AML-193 (cell line): ENCODE data around the gene MMRN1.

Experiments
- DNase-seq, 2 experiments: peaks; one replicate each; lab custom pipeline; 2025; lab: John Stamatoyannopoulos, UW

Gene MMRN1

DNA sequence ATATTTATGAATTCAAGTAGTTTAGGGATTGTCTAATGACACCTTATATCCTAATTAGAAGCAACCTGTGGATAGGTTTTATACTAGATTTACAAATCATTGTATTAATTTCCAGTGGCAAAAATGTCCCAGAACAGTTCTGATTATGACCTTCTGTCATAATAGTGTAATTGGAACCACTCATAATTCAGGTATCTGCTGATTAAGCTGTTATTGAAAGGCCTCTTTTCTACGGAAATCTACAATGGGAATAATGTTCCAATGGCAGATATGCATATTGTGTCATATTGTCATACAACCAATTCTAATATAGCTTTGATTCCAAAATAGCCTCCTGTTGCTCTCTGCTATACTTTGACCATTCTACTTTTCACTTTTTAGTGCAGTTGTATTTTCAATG, 19.0 kb downstream of the MMRN1 start:
- no peak for DNase-seq

DNA sequence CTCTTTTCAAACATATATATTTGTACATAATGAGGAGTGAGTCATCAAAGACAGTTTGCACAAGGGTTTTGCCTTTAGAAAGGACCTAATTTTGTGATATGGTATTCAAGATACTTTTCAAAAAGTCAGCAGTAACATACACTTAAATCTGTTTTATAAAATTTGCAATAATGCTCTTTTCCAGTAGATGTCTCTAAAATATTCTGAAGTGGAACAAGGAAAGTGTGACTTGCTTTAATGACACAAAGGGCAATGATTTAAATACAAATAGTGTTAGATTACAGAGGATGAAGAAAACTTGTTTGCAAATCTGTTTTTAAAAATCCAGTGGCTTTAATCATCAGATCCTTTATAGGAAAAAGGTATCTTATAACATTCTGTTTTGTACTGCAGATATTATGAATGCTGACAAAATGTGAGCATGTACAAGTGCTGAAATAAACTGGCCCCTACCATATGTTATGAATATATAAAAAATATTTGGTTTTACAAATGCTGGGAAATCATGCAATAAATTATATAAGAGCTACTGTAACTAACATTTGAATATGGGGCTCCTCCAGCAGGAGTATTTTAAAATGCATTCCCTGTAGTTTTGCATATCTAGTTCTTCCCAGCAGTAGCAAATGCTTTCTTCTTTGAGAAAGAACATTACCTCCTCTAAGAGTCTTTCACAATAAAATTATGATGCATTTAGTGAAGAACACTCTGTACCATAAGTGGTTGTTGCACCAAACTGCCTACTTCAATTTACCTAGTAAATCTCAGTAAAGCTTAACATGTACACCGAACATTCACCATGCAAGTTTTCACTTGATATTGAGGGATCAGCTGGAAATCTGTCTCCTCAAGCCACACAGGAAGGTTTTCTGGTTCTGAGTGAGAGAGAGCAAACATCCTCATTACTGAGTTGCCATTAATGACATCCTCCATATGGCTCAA, 20.2 kb downstream of the MMRN1 start:
- DNase-seq: peak in 1 of 2 experiments; percentile 27

DNA sequence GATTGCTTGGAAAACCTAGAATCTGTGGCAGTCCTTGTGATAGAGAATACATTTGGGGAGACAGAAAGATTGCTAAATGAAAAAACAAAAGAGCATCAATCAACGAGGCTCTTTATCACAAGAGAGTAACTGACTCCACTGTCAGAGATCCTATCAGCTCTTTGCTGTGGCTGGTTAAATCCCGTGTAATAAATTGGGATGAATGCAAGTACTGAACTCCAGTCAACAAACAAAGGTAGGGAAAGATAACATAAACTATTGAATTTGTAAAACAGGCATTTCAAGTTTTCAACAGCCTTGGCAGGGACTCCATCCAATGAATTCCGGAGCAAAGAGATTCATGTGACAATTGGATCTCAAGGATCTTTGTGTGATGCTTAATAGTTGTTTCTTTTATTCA, 21.3 kb downstream of the MMRN1 start:
- DNase-seq: no peak

- DNase-seq: no peak
Observed at GRCh38 chr4:89922848-89923416, 28.3 kb downstream of the MMRN1 start.

- DNase-seq: no peak
Observed at GRCh38 chr4:89928838-89929237, 34.2 kb downstream of the MMRN1 start.

- no peak for DNase-seq
Observed at GRCh38 chr4:89929425-89930159, 34.9 kb downstream of the MMRN1 start.

DNA sequence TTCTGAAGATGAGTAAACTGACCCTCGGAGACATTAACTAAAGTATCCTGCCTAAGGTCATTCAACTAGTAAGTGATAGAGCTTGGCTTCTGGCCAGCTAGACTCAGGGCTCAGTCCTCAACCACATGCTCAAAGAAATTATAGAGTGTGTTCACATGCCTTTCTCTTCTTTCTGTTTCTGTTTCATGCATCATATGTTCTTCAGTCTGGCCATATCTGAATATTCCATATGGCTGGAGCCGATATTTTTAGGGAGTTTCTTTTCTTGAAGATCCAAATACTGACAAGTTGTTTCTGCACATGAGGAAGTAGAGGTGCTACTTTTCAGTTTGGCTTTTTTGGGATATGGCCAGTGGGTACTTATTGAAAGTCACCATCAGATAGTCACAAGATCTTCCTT, 44.9 kb downstream of the MMRN1 start:
- DNase-seq: no peak

DNA sequence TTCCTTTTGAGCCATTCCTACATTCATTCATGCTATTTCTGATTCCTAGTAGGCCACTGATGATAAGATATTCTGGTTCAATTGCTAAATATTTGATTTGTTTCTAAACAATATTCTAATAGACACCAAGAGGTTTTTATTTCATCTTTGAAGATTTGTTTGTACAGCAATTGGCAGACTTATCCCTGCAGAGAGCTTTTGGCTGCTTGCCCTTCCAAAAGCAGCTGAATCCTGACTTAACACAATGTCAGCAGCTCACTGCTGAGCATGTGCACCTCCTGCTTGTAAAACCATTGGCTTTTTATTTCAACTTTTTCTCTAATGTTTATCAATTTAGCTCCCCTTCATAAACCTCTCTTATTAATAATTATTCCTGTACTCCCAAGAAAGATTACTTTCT, 45.3 kb downstream of the MMRN1 start:
- no peak for DNase-seq

- no peak for DNase-seq
Observed at GRCh38 chr4:89942811-89943210, 48.2 kb downstream of the MMRN1 start.

GRCh38 chr4:89949782-89950387, 55.2 kb downstream of the MMRN1 start:
- DNase-seq: peak; percentile 2 to 20

GRCh38 chr4:89952458-89952857, 57.8 kb downstream of the MMRN1 start:
- DNase-seq: no peak

DNA sequence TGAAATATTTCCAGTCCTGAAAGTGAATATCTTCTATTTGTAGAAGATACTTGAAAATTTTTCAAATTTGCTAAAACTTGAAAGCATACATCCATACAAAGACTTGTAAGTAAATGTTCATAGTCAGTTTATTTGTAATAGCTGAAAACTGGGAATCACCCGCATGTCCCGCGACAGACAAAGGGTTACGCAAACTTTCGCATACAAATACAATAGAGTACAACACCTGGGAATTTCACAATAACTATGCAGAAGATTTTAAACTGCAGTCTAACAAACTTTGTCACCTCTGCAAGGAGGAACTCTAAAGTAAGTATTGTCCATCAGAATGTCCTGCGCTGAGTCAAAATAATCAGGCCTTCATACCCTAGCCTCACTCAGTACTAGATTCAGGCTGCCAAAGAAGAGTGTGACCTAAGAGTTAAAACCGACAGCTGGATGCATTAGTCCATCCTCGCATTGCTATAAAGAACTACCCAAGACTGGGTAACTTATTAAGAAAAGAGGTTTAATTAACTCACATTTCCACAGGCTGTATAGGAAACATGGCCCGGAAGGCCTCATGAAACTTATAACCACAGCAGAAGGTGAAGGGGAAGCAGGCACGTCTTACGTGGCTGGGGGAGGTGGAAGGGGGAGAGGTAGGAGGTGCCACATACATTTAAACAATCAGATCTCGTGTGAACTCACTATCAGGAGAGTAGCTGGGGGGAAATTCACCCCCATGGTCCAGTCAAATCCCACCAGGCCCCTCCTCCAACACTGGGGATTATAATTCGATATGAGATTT, 60.4 kb downstream of the MMRN1 start:
- DNase-seq: no peak

DNA sequence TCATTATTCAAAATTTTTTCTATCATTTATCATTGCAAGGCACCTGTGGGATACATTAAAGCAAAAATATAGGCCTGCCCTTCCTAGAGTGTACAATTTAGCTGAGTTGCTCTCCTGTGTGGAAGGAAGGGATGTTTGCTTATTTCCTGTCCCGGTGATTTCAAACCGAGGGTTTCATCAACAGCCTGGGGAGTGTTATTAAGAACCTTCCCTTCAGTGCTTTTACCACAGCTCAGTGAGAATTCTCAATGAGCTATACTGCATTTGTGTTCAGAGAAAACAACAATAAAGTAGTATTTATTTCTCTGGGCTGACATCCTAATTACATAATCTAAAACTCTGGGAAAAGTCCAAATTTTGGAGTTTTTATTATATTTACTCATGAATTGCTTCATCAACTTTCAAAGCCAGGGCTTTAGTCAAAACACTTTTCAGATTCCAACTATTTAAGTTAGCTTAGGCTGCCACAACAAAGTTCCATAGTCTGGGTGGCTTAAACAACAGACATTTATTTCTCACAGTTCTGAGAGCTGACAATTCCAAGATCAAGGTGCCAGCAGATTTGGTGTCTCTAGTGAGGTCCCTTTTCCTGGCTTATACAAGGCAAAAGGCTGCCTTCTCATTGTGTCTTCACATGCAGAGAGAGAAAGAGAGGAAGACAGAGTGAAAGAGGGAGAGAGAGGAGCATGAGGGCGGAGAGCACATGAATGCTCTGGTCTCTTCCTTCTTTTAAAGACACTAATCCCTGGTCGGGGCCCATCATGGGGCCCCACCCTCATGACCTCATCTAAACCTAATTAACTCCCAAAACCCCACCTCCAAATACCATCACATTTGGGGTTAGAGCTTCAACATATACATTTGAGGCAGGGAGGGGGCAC, 62.6 kb downstream of the MMRN1 start:
- DNase-seq: no peak

DNA sequence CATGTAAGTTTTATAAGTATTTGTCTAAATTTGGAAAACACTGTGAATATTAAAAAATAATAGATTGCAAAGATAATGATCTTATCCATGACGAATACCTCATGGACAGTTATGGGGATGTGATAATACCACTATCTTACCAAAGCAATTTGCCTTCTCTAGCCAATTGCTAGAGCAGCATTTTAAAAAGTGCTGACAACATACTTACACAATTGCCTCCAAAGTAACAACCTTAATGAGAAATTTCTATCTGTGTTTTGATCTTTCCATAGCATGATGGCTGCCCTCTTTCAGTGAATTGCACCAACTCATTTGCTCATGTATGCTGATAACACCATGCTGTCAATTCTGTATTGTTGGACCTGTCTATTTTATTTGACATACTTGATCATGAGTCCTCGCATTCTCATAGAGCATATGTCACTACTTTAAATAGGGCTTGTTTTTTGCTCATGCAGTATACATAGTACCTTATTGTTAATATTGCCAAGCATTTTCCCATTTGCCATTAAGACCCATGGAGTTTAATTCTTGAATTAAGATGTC, 87.2 kb downstream of the MMRN1 start:
- no peak for DNase-seq

DNA sequence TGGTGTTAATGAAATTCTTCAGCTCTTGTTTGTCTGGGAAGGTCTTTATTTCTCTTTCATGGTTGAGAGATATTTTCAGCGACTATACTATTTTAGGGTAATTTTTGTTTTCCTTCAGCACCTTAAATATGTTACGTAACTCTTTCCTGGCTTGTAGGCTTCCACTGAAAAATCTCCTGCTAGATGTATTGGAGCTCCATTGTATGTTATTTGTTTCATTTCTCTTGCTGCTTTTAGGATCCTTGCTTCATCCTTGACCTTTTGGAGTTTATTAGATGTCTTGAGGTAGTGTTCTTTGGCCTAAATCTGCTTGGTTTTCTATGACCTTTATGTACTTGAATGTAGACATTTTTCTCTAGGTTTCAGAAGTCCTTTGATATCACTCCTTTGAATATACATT, 93.6 kb downstream of the MMRN1 start:
- DNase-seq: no peak

DNA sequence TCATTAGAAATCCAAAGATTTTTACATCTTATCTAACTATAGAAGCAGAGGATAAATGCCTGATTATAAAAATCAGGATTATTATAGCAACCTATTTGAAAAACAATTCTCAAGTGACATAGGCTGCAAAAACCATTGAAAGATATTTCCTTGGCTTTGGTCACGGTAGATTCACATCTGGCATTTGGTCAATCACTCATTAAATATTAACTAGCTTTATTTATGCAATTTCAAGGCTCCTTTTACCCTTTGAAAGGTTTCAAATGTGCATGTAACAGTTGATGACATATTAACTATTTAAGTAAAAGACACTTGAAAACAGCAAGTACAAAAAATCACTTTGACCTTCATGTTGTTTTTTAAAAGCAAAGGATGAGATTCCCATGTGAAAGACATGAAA, 98.1 kb downstream of the MMRN1 start:
- no peak for DNase-seq

DNA sequence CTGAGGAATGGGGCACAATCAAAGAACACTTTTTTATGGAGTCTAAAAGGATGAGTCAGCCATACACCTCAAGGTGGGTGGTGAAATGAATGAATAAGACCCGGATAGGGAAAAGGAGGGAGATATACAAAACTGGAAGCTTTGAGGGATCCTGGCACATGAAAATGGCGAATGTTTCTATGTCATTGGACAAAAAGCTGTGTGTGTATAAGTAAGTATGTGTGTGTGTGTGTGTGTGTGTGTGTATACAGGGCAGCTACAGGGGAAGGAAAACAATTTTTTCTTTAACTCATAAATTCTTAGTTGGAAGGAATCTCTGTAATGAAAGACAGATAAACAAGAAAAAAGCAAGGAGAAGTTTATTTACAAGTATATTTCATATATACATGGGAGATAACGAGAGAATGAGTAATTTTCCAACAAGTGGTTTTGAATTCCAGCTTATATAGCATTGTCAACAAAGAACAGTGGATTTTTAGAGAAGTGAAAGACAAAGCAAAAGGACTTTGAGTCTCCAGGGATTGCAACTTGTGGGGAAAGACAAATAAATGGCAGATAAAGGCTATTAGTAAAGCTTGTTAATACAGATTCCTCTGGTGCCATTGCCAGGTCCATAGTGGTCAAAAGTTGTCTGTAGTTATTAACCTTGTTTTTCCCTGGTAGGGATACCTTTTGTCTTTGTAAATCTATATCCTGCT, 99.7 kb downstream of the MMRN1 start:
- no peak for DNase-seq

DNA sequence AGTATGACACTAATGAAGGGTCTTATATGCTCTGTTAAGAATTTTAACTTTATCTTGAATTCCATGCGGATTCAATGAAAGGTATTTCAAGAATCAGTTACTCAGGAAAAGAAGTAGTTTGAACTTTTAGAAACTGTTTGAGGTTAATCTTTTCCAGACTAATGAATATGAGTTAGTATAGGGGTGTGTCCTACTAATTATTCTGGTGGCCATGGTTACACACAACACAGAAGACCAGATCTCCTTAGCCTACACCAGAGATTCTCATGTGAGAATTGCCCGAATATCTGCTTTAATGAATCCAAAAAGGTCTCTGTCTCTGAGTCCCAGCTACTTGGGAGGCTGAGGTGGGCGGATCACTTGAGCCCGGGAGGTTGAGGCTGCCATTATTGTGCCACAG, 100.4 kb downstream of the MMRN1 start:
- DNase-seq: no peak

- DNase-seq: no peak
Observed at GRCh38 chr4:89995814-89996213, 101.2 kb downstream of the MMRN1 start.
